A673 (cell line): Measurements from ENCODE around the gene MAML2. TPM values are rescaled to one million over a fixed set of nuclear protein-coding genes. Genes with fewer than 3 reads are reported as not detected.

ENCODE experiments used
- BruUV-seq: library from RNA; stranded (reverse); fragments of 400-500 nt; replicated peaks from 2 replicates; lab custom pipeline; 2021; lab: Mats Ljungman, UMichigan
- CTCF ChIA-PET: fragments of 300-600 bp; sonication (Branson Sonifier 250); formaldehyde crosslinking; loops from one replicate; lab custom pipeline; 2022; ENCODE audit warnings: antibody characterized with exemption; lab: Charles Lee
- POLR2A ChIA-PET: fragments of 300-600 bp; sonication (Branson Sonifier 250); formaldehyde crosslinking; loops from one replicate; lab custom pipeline; 2022; ENCODE audit warnings: antibody characterized with exemption; ENCODE audit not compliant: low non-redundant PET; lab: Charles Lee
- DNase-seq: peaks from one replicate; pipeline ENCODE4 v3.0.0-alpha.2; 2015; ENCODE audit warnings: low spot score
- H3K27ac ChIP-seq: fragments of 200-600 bp; sonication (generic); 2 replicates; pipeline ENCODE4 v1.5.1; 2016; ENCODE audit warnings: mixed run types, low read depth, mild to moderate bottlenecking, mixed read lengths, antibody characterized with exemption, low read length; ENCODE audit not compliant: poor library complexity, severe bottlenecking
- H3K27me3 ChIP-seq: fragments of 200-600 bp; sonication (generic); replicated peaks from 2 replicates; pipeline ENCODE4 v1.6.1; 2017; ENCODE audit warnings: mixed run types, low read depth, mild to moderate bottlenecking, mixed read lengths, antibody characterized with exemption, low read length; ENCODE audit not compliant: insufficient read depth, poor library complexity
- H3K36me3 ChIP-seq: fragments of 200-600 bp; sonication (generic); 2 replicates; pipeline ENCODE4 v1.6.1; 2016; ENCODE audit warnings: mixed run types, mild to moderate bottlenecking, mixed read lengths, antibody characterized with exemption, low read length; ENCODE audit not compliant: insufficient read depth, poor library complexity, severe bottlenecking
- H3K4me1 ChIP-seq: fragments of 200-600 bp; sonication (generic); 2 replicates; pipeline ENCODE4 v1.6.1; 2017; ENCODE audit warnings: mixed run types, mild to moderate bottlenecking, mixed read lengths, antibody characterized with exemption, low read length; ENCODE audit not compliant: insufficient read depth, poor library complexity, severe bottlenecking
- H3K4me3 ChIP-seq: fragments of 200-600 bp; sonication (generic); 2 replicates; pipeline ENCODE4 v1.5.1; 2016; ENCODE audit warnings: low read depth, mixed run types, mild to moderate bottlenecking, mixed read lengths, low read length; ENCODE audit not compliant: poor library complexity, severe bottlenecking
- H3K9me3 ChIP-seq: fragments of 200-600 bp; sonication (generic); 2 replicates; pipeline ENCODE4 v1.6.1; 2016; ENCODE audit warnings: mixed run types, low read depth, mild to moderate bottlenecking, mixed read lengths, antibody characterized with exemption, low read length; ENCODE audit not compliant: poor library complexity, severe bottlenecking
- EZH2 ChIP-seq: fragments of 200-600 bp; sonication (generic); IDR thresholded peaks from 2 replicates; pipeline ENCODE4 v1.6.1; 2017; ENCODE audit warnings: borderline replicate concordance, low read depth, mild to moderate bottlenecking, mixed read lengths, antibody characterized with exemption, low read length; ENCODE audit not compliant: poor library complexity, severe bottlenecking
- intact Hi-C: fragments of 100-400 bp; cut with micrococcal nuclease; formaldehyde crosslinking; loops from one replicate; pipeline ENCODE4 v1.10.0; 2022; ENCODE audit not compliant: unreplicated experiment
- total RNA-seq: library from RNA; stranded (reverse); gene quantifications from 2 replicates; pipeline ENCODE4 v1.2.3, GENCODE V29; 2021
- TF ChIP-seq, protein P1 (sequence below): fragments of 300-800, 200-600 bp; sonication (generic); conservative IDR thresholded peaks from 2 replicates; pipeline ENCODE4 v1.5.1; 2017; ENCODE audit warnings: low read depth, mild to moderate bottlenecking, antibody characterized with exemption, low read length, moderate library complexity, mixed read lengths

Gene MAML2
- total RNA-seq, 1 experiment from 2014 or later: 6.4 TPM

DNA sequence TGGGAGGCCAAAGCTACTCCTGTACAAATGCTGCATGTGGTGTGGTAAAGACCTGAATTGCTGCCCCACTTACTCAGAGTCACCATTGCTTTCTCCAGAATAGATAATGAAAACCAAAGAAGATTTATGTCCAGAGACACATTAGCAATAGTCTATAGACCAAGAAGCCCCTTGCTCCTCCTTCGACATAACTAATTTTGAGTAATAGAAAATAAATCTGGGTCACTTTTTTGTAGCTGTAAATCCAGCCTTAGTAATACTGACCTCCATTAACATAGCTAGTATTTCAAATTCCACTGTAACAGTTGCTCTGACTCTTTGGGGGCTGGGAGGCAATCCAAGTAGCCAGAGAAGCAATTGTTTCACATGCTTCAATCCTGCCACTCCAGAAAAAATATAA is 145.9 kb downstream of the MAML2 start:
- DNase-seq: no peak
- POLR2A ChIA-PET: no interaction called here
- Histone ChIP-seq H3K27ac (no peak overlapping the region), H3K4me3 (no peak overlapping the region), H3K4me1 (peaks cover 56% of the 10 kb centered on the region), H3K9me3 (no peaks in the 10 kb centered on the region), H3K27me3 (no peaks in the 10 kb centered on the region), H3K36me3 (no peaks in the 10 kb centered on the region)
- no TSS peak for BruUV-seq
- intact Hi-C loops: no loop called here
- no peak for TF ChIP-seq EZH2
- TF ChIP-seq, protein P1, sequence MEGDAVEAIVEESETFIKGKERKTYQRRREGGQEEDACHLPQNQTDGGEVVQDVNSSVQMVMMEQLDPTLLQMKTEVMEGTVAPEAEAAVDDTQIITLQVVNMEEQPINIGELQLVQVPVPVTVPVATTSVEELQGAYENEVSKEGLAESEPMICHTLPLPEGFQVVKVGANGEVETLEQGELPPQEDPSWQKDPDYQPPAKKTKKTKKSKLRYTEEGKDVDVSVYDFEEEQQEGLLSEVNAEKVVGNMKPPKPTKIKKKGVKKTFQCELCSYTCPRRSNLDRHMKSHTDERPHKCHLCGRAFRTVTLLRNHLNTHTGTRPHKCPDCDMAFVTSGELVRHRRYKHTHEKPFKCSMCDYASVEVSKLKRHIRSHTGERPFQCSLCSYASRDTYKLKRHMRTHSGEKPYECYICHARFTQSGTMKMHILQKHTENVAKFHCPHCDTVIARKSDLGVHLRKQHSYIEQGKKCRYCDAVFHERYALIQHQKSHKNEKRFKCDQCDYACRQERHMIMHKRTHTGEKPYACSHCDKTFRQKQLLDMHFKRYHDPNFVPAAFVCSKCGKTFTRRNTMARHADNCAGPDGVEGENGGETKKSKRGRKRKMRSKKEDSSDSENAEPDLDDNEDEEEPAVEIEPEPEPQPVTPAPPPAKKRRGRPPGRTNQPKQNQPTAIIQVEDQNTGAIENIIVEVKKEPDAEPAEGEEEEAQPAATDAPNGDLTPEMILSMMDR: no peak
- CTCF ChIA-PET: interaction anchor here (0.7 kb wide), 1 partner anchor 158 kb away, joined by 4 read pairs; no protein-coding TSS in a partner anchor

DNA sequence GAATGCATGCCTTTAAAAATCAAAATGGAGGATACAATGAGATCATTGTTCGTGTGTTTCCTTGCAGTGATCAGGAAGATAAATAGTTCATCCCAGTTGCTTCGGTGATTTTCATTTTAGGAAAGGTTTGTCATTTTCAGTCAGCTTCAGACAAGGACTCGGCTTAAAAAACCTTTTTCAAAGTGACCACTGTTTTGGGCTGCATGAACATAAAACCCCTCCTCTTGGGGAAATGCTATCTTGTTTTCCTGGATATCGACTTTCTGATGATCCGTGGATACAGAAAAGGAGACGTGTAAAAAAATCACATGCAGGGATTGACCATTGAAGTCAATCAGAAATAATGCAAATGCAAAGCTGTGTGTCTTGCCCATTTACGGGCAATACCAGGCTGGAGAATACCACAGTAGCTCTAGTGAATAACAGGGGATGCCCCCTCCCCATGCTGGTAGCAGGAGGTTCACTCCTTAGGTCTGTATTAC is 146.8 kb downstream of the MAML2 start:
- CTCF ChIA-PET: no interaction called here
- Histone ChIP-seq H3K9me3 (no peaks in the 10 kb centered on the region), H3K4me1 (peaks cover 56% of the 10 kb centered on the region), H3K27ac (no peak overlapping the region), H3K36me3 (no peaks in the 10 kb centered on the region), H3K4me3 (no peak overlapping the region), H3K27me3 (no peaks in the 10 kb centered on the region)
- no TSS peak for BruUV-seq
- DNase-seq: no peak
- intact Hi-C loops: no loop called here
- POLR2A ChIA-PET: no interaction called here
- TF ChIP-seq, protein P1: no peak
- no peak for TF ChIP-seq EZH2

DNA sequence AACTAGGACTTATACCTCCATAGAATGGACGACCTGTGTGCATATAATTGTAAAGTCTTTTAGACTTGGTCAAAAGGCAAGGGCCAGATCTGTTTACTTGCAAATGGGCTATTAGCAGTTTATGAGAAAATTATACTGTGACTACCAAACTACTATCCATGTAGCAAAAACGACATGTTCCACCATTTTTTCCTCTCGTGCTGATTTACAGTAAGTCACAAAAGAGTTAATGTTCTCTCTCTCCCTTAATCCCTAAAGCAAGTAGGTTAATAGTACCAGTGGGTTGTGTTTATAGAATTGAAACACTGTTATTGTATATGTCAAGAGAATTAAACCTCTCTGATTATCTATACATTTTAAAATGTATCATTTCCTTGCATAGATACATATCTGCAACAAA is 147.3 kb downstream of the MAML2 start:
- DNase-seq: no peak
- H3K4me1 ChIP-seq: peaks cover 52% of the 10 kb centered on the region
- H3K4me3 ChIP-seq: no peak overlapping the region
- ChIA-PET POLR2A (no interaction called here), CTCF (no interaction called here)
- H3K9me3 ChIP-seq: no peaks in the 10 kb centered on the region
- H3K36me3 ChIP-seq: no peaks in the 10 kb centered on the region
- no TSS peak for BruUV-seq
- TF ChIP-seq EZH2: no peak
- TF ChIP-seq, protein P1: no peak
- no peaks in the 10 kb centered on the region for H3K27me3 ChIP-seq
- intact Hi-C loops: no loop called here
- H3K27ac ChIP-seq: no peak overlapping the region
